OCI-LY1 (cell line): Measurements from ENCODE around the gene CCDC71L.

ENCODE experiments used
- H2AFZ ChIP-seq: fragments of 200-600 bp; sonication (generic), shearing (Covaris generic); 2 replicates; pipeline ENCODE4 v1.6.0; 2014; ENCODE audit warnings: antibody characterized with exemption, mild to moderate bottlenecking, low read length
- H3F3A ChIP-seq: fragments of 200-600 bp; sonication (generic), shearing (Covaris generic); 2 replicates; pipeline ENCODE4 v1.6.0; 2014; ENCODE audit warnings: mild to moderate bottlenecking, antibody characterized with exemption, low read length, moderate library complexity; ENCODE audit not compliant: insufficient read depth
- H3K27ac ChIP-seq: fragments of 200-600 bp; sonication (generic); 2 replicates; pipeline ENCODE4 v1.5.1; 2014; ENCODE audit warnings: low read length, mixed run types, mild to moderate bottlenecking, low read depth; ENCODE audit not compliant: poor library complexity, severe bottlenecking
- H3K27me3 ChIP-seq: fragments of 200-600 bp; sonication (generic); 2 replicates; pipeline ENCODE4 v1.6.0; 2014; ENCODE audit warnings: antibody characterized with exemption, mild to moderate bottlenecking, low read length, moderate library complexity; ENCODE audit not compliant: insufficient read depth
- H3K36me3 ChIP-seq: fragments of 200-600 bp; sonication (generic); 2 replicates; pipeline ENCODE4 v1.6.1; 2014; ENCODE audit warnings: mild to moderate bottlenecking, antibody characterized with exemption, low read length, moderate library complexity, mixed read lengths; ENCODE audit not compliant: insufficient read depth
- H3K4me1 ChIP-seq: fragments of 200-600 bp; sonication (generic); 2 replicates; pipeline ENCODE4 v1.5.1; 2014; ENCODE audit warnings: mild to moderate bottlenecking, low read length, moderate library complexity; ENCODE audit not compliant: insufficient read depth, severe bottlenecking
- H3K4me2 ChIP-seq: fragments of 200-600 bp; sonication (generic), shearing (Covaris generic); 2 replicates; pipeline ENCODE4 v1.6.1; 2014; ENCODE audit warnings: low read length
- H3K4me3 ChIP-seq: fragments of 200-600 bp; sonication (generic); 2 replicates; pipeline ENCODE4 v1.5.1; 2014; ENCODE audit warnings: low read length, low read depth, mild to moderate bottlenecking, mixed read lengths; ENCODE audit not compliant: poor library complexity, severe bottlenecking
- H3K79me2 ChIP-seq: fragments of 200-600 bp; shearing (Covaris generic); 2 replicates; pipeline ENCODE4 v1.6.1; 2016; ENCODE audit warnings: mixed run types, low read length, mixed read lengths; ENCODE audit not compliant: insufficient read depth
- H3K9ac ChIP-seq: fragments of 200-600 bp; sonication (generic), shearing (Covaris generic); 2 replicates; pipeline ENCODE4 v1.6.1; 2014; ENCODE audit warnings: mild to moderate bottlenecking, low read length, mixed read lengths
- H3K9me2 ChIP-seq: fragments of 200-600 bp; sonication (generic), shearing (Covaris generic); 2 replicates; pipeline ENCODE4 v1.6.1; 2014; ENCODE audit warnings: low read depth, mild to moderate bottlenecking, low read length, mixed read lengths
- H3K9me3 ChIP-seq: fragments of 200-600 bp; shearing (Covaris generic); 2 replicates; pipeline ENCODE4 v1.6.1; 2014; ENCODE audit warnings: low read length, mixed read lengths
- H4K20me1 ChIP-seq: fragments of 200-600 bp; sonication (generic), shearing (Covaris generic); 2 replicates; pipeline ENCODE4 v1.6.0; 2016; ENCODE audit warnings: mild to moderate bottlenecking, low read length; ENCODE audit not compliant: insufficient read depth
- CTCF ChIP-seq: fragments of 200-600 bp; sonication (generic), shearing (Covaris generic); IDR thresholded peaks from 2 replicates; pipeline ENCODE4 v1.5.1; 2017; ENCODE audit warnings: mild to moderate bottlenecking, antibody characterized with exemption, low read length, moderate library complexity, mixed read lengths
- EZH2 ChIP-seq: fragments of 200-600 bp; sonication (generic), shearing (Covaris generic); IDR thresholded peaks from 2 replicates; pipeline ENCODE4 v1.8.0; 2017; ENCODE audit warnings: borderline replicate concordance, mixed run types, mild to moderate bottlenecking, antibody characterized with exemption, low read length, moderate library complexity, mixed read lengths

CCDC71L gene

GRCh38 chr7:106634958-106635357 lies 26.0 kb downstream of the CCDC71L start:
- H3K4me3 ChIP-seq, result no peak overlapping the region
- no peaks in the 10 kb centered on the region for H3K36me3 ChIP-seq

GRCh38 chr7:106630648-106631047 lies 30.3 kb downstream of the CCDC71L start:
- no peaks in the 10 kb centered on the region for H3K9me2 ChIP-seq
- H3K27me3 ChIP-seq, result no peaks in the 10 kb centered on the region
- H4K20me1 ChIP-seq, result no peaks in the 10 kb centered on the region
- no peaks in the 10 kb centered on the region for H3F3A ChIP-seq
- no peaks in the 10 kb centered on the region for H3K79me2 ChIP-seq
- H3K27ac ChIP-seq, result no peak overlapping the region
- H3K36me3 ChIP-seq, result no peaks in the 10 kb centered on the region
- no peak overlapping the region for H2AFZ ChIP-seq
- no peak for TF ChIP-seq EZH2
- TF ChIP-seq CTCF, result no peak
- H3K4me1 ChIP-seq, result no peaks in the 10 kb centered on the region
- no peak overlapping the region for H3K4me2 ChIP-seq
- no peak overlapping the region for H3K9ac ChIP-seq
- no peak overlapping the region for H3K4me3 ChIP-seq
- H3K9me3 ChIP-seq, result no peaks in the 10 kb centered on the region

More at GRCh38 chr7:106634958-106635357, 26.0 kb downstream of the CCDC71L start:
- Histone ChIP-seq H3K79me2 (no peaks in the 10 kb centered on the region), H3K9ac (no peak overlapping the region), H3K9me3 (no peaks in the 10 kb centered on the region), H3K27me3 (no peaks in the 10 kb centered on the region), H2AFZ (no peak overlapping the region), H3K9me2 (no peaks in the 10 kb centered on the region), H4K20me1 (no peaks in the 10 kb centered on the region), H3F3A (no peaks in the 10 kb centered on the region), H3K27ac (no peak overlapping the region), H3K4me1 (no peaks in the 10 kb centered on the region), H3K4me2 (no peak overlapping the region)
- TF ChIP-seq CTCF (no peak), EZH2 (no peak)

GRCh38 chr7:106629516-106629915 lies 31.4 kb downstream of the CCDC71L start:
- Histone ChIP-seq H4K20me1 (no peaks in the 10 kb centered on the region), H3K4me1 (no peaks in the 10 kb centered on the region), H3K36me3 (no peaks in the 10 kb centered on the region), H3K79me2 (no peaks in the 10 kb centered on the region), H3K27me3 (no peaks in the 10 kb centered on the region), H3F3A (no peaks in the 10 kb centered on the region), H3K9ac (no peak overlapping the region), H2AFZ (no peak overlapping the region), H3K9me2 (no peaks in the 10 kb centered on the region), H3K4me2 (no peak overlapping the region), H3K9me3 (no peaks in the 10 kb centered on the region), H3K4me3 (no peak overlapping the region), H3K27ac (no peak overlapping the region)
- TF ChIP-seq CTCF (no peak), EZH2 (no peak)
